Thyroid gland (tissue), 4 donors: ENCODE data around the gene DPP8. TPM values are rescaled to one million over a fixed set of nuclear protein-coding genes. Genes with fewer than 3 reads are reported as not detected.
A peak's percentile ranks its signal among the peaks of the same experiment; 100 is the strongest.

Experiments used
- DNase-seq, 2 donors: peaks; one replicate each; pipeline ENCODE4 v3.0.0-alpha.2; 2019
- H3K27ac ChIP-seq, 3 donors: fragments of 200-600 bp; sonication (generic); 1 replicate in 2 of 3; 2 replicates in 1 of 3; pipeline ENCODE4 v1.5.1; 2016 to 2019; ENCODE audit warnings: mild to moderate bottlenecking in 1 of 3, moderate library complexity in 1 of 3
- H3K27me3 ChIP-seq: fragments of 200-600 bp; sonication (generic); one replicate; pipeline ENCODE4 v1.5.1; 2019
- H3K36me3 ChIP-seq, 2 donors: fragments of 200-600 bp; sonication (generic); one replicate each; pipeline ENCODE4 v1.5.1; 2016 to 2019
- H3K4me1 ChIP-seq, 2 donors: fragments of 200-600 bp; sonication (generic); one replicate each; pipeline ENCODE4 v1.5.1; 2017 to 2019
- H3K4me3 ChIP-seq, 3 donors: fragments of 200-600 bp; sonication (generic); replicated peaks in 1 of 3; 1 replicate in 2 of 3; 2 replicates in 1 of 3; pipeline ENCODE4 v1.5.1; 2016; ENCODE audit warnings: mild to moderate bottlenecking in 1 of 3
- H3K9me3 ChIP-seq: fragments of 200-600 bp; sonication (generic); one replicate; pipeline ENCODE4 v1.5.1; 2017
- CTCF ChIP-seq, 6 experiments: fragments of 200-600 bp in 3 of 6; fragments of 450-650 bp in 3 of 6; sonication (generic) in 3 of 6; IDR thresholded peaks; one replicate each; pipeline ENCODE4 v1.5.1; 2016 to 2019; ENCODE audit warnings: antibody characterized with exemption in 6 of 6, mild to moderate bottlenecking in 2 of 6, inconsistent platforms in 1 of 6, moderate library complexity in 1 of 6
- POLR2A ChIP-seq, 2 donors: fragments of 450-650 bp; IDR thresholded peaks; one replicate each; pipeline ENCODE4 v1.6.1; 2017; ENCODE audit warnings: antibody characterized with exemption in 2 of 2, mild to moderate bottlenecking in 2 of 2, moderate library complexity in 1 of 2
- WGBS, 2 donors: methylation state at CpG; one replicate each; pipeline ENCODE4 v1.1.5; 2017; 5-methylcytosine and 5-hydroxymethylcytosine counted together
- intact Hi-C: fragments of 100-400 bp; cut with DNase I; formaldehyde crosslinking; loops from one replicate; pipeline ENCODE4 v1.15.1; 2023
- total RNA-seq, 4 donors: library from RNA; depleted of rRNA; stranded (reverse); fragments of >200 nt; gene quantifications; one replicate each; pipeline ENCODE4 v1.2.3, GENCODE V29; 2016

DPP8 gene
- total RNA-seq, 4 donors from 2014 or later = 44.8 to 53.5 (median 52.3) TPM

- H3K4me1 ChIP-seq = peaks cover 6 to 13% of the 10 kb centered on the region in 2 donors
- no peaks in the 10 kb centered on the region for H3K27me3 ChIP-seq
- no peak overlapping the region for H3K4me3 ChIP-seq
- no peaks in the 10 kb centered on the region for H3K36me3 ChIP-seq
- TF ChIP-seq CTCF (IDR thresholded peaks at IDR 0.05) = no peak
- no peak for TF ChIP-seq POLR2A (IDR thresholded peaks at IDR 0.05)
- intact Hi-C loops = no loop called here
- no peaks in the 10 kb centered on the region for H3K9me3 ChIP-seq
- DNase-seq = no peak
- no peak overlapping the region for H3K27ac ChIP-seq
Observed at GRCh38 chr15:65547841-65548240, 30.4 kb upstream of the DPP8 start.

GRCh38 chr15:65541231-65541820 lies 23.8 kb upstream of the DPP8 start:
- WGBS, 2 donors = 96 to 99% methylated on average over 3 of the region's 3 CpGs
- no peaks in the 10 kb centered on the region for H3K9me3 ChIP-seq
- no peak for DNase-seq
- no peak overlapping the region for H3K4me3 ChIP-seq
- intact Hi-C loops = no loop called here
- no peaks in the 10 kb centered on the region for H3K27me3 ChIP-seq
- H3K36me3 ChIP-seq = no peaks in the 10 kb centered on the region
- no peak overlapping the region for H3K27ac ChIP-seq
- TF ChIP-seq CTCF (IDR thresholded peaks at IDR 0.05) (no peak), POLR2A (IDR thresholded peaks at IDR 0.05) (no peak)
- H3K4me1 ChIP-seq = no peaks in the 10 kb centered on the region

DNA sequence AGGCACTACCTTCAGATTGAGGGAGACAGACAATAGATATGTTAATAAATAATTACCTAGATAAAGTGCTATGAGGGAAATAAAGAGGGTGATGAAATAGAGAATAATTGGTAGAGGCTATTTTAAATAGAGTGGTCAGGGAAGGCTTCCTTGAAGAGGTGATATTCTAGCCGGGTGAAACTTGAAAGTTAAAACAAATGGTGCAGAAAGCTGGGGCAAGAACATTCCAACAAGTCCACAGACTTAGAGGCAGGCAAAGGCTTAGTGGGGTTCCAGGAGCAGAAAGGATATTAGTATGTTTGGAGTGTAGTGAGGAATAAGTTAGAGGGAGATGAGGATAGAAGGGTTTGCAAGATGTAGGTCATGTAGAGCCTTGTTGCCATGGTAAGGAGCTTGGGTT lies 22.8 kb upstream of the DPP8 start:
- 78 to 86% methylated on average over 1 of the region's 1 CpG for WGBS, 2 donors

GRCh38 chr15:65535192-65535591 lies 17.7 kb upstream of the DPP8 start:
- H3K4me1 ChIP-seq = peaks cover 9 to 17% of the 10 kb centered on the region in 2 donors
- intact Hi-C loops = loop anchor here (10.0 kb wide), 1 partner anchor 70 kb away; no protein-coding TSS in a partner anchor
- no peak overlapping the region for H3K4me3 ChIP-seq
- H3K9me3 ChIP-seq = no peaks in the 10 kb centered on the region
- TF ChIP-seq POLR2A (IDR thresholded peaks at IDR 0.05) (no peak), CTCF (IDR thresholded peaks at IDR 0.05) (no peak)
- H3K27ac ChIP-seq = no peak overlapping the region
- no peaks in the 10 kb centered on the region for H3K36me3 ChIP-seq
- H3K27me3 ChIP-seq = no peaks in the 10 kb centered on the region
- no peak for DNase-seq
- 94 to 95% methylated on average over 4 of the region's 4 CpGs for WGBS, 2 donors

More for the DNA sequence above, 22.8 kb upstream of the DPP8 start:
- Histone ChIP-seq H3K27me3 (no peaks in the 10 kb centered on the region), H3K36me3 (no peaks in the 10 kb centered on the region), H3K4me3 (no peak overlapping the region), H3K27ac (no peak overlapping the region), H3K9me3 (no peaks in the 10 kb centered on the region), H3K4me1 (no peaks in the 10 kb centered on the region)
- no peak for DNase-seq
- no peak for TF ChIP-seq POLR2A (IDR thresholded peaks at IDR 0.05)
- TF ChIP-seq CTCF (IDR thresholded peaks at IDR 0.05) = no peak
- intact Hi-C loops = no loop called here

GRCh38 chr15:65533057-65533756 lies 15.7 kb upstream of the DPP8 start:
- Histone ChIP-seq H3K27ac (peak overlapping the region; percentile 11 to 45 (median 31)), H3K36me3 (no peaks in the 10 kb centered on the region), H3K4me1 (peaks cover 9 to 17% of the 10 kb centered on the region in 2 donors), H3K27me3 (no peaks in the 10 kb centered on the region), H3K4me3 (no peak overlapping the region), H3K9me3 (no peaks in the 10 kb centered on the region)
- DNase-seq = no peak
- TF ChIP-seq CTCF (IDR thresholded peaks at IDR 0.05) (no peak), POLR2A (IDR thresholded peaks at IDR 0.05) (no peak)
- 70 to 79% methylated on average over 5 of the region's 5 CpGs for WGBS, 2 donors
- intact Hi-C loops = loop anchor here (10.0 kb wide), 1 partner anchor 72 kb away; no protein-coding TSS in a partner anchor
